ENCODE measurements around the gene TPST1. TPM values are rescaled to one million over a fixed set of nuclear protein-coding genes. Genes with fewer than 3 reads are reported as not detected.

Gene TPST1
- total RNA-seq, 1 experiment from 2014 or later, result 14.9 TPM

- no peaks in the 10 kb centered on the region for H3K9me2 ChIP-seq (ENCODE audit: insufficient read depth)
- no peak overlapping the region for H3K4me2 ChIP-seq
- no peaks in the 10 kb centered on the region for H3K9me3 ChIP-seq (ENCODE audit: insufficient read depth, low read depth)
- ChIA-PET CTCF (no interaction called here), POLR2A (ENCODE audit: unreplicated experiment) (no interaction called here)
- TF ChIP-seq EZH2 (IDR thresholded peaks at IDR 0.05; ENCODE audit: low read depth), result no peak
- TF ChIP-seq CTCF (conservative IDR thresholded peaks at IDR 0.05), result no peak
- no peaks in the 10 kb centered on the region for H3K79me2 ChIP-seq (ENCODE audit: low read depth)
- no peaks in the 10 kb centered on the region for H4K20me1 ChIP-seq (ENCODE audit: insufficient read depth)
- no peak overlapping the region for H3K27ac ChIP-seq
- H3K4me1 ChIP-seq (replicated peaks; ENCODE audit: insufficient read depth), result no peaks in the 10 kb centered on the region
- no peak for DNase-seq
- H2AFZ ChIP-seq, result no peak overlapping the region
- no peaks in the 10 kb centered on the region for H3K27me3 ChIP-seq (ENCODE audit: insufficient read depth, low read depth)
- peaks cover 8% of the 10 kb centered on the region for H3F3A ChIP-seq (ENCODE audit: insufficient read depth, low read depth)
- no peak overlapping the region for H3K4me3 ChIP-seq
- BruUV-seq (replicated peaks), result no TSS peak
- intact Hi-C loops (cut with micrococcal nuclease; ENCODE audit: unreplicated experiment), result no loop called here
- H3K36me3 ChIP-seq (ENCODE audit: low read depth), result no peaks in the 10 kb centered on the region
Observed at GRCh38 chr7:66162622-66163021, 42.5 kb upstream of the TPST1 start.

- Histone ChIP-seq H3K4me3 (no peak overlapping the region), H2AFZ (no peak overlapping the region), H3K9me2 (ENCODE audit: insufficient read depth) (no peaks in the 10 kb centered on the region), H3K27ac (no peak overlapping the region), H4K20me1 (ENCODE audit: insufficient read depth) (no peaks in the 10 kb centered on the region), H3F3A (ENCODE audit: insufficient read depth, low read depth) (peaks cover 13% of the 10 kb centered on the region), H3K36me3 (ENCODE audit: low read depth) (no peaks in the 10 kb centered on the region), H3K4me2 (no peak overlapping the region), H3K4me1 (replicated peaks; ENCODE audit: insufficient read depth) (no peaks in the 10 kb centered on the region; the same call in 1 of the 2 replicates), H3K79me2 (ENCODE audit: low read depth) (no peaks in the 10 kb centered on the region), H3K9me3 (ENCODE audit: insufficient read depth, low read depth) (no peaks in the 10 kb centered on the region), H3K27me3 (ENCODE audit: insufficient read depth, low read depth) (no peaks in the 10 kb centered on the region)
- intact Hi-C loops (cut with micrococcal nuclease; ENCODE audit: unreplicated experiment), result no loop called here
- ChIA-PET CTCF (no interaction called here), POLR2A (ENCODE audit: unreplicated experiment) (no interaction called here)
- TF ChIP-seq CTCF (conservative IDR thresholded peaks at IDR 0.05) (no peak), EZH2 (IDR thresholded peaks at IDR 0.05; ENCODE audit: low read depth) (no peak)
- no TSS peak for BruUV-seq (replicated peaks)
- DNase-seq, result no peak
Observed at GRCh38 chr7:66163186-66163610, 41.9 kb upstream of the TPST1 start.

DNA sequence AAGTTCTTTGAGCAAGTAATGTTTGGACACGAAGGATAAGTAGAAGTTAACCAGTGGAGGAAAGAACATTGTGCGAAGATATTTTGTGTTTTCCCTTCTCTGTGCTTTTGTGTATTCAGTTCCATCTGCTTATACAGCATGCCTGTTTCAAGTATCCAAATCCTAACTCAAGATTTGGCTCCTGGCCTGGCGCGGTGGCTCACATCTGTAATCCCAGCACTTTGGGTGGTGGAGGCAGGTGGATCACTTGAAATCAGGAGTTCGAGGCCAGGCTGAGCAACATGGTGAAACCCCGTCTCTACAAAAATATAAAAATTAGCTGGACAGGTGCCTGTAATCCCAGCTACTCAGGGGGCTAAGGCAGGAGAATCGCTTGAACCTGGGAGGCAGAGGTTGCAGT lies 40.8 kb upstream of the TPST1 start:
- H4K20me1 ChIP-seq (ENCODE audit: insufficient read depth), result no peaks in the 10 kb centered on the region

More for the DNA sequence above, 40.8 kb upstream of the TPST1 start:
- no peaks in the 10 kb centered on the region for H3K9me3 ChIP-seq (ENCODE audit: insufficient read depth, low read depth)
- CTCF ChIA-PET, result no interaction called here
- no peak overlapping the region for H3K4me2 ChIP-seq
- no peaks in the 10 kb centered on the region for H3K27me3 ChIP-seq (ENCODE audit: insufficient read depth, low read depth)
- no peaks in the 10 kb centered on the region; the same call in 1 of the 2 replicates for H3K4me1 ChIP-seq (replicated peaks; ENCODE audit: insufficient read depth)
- no peak overlapping the region for H3K4me3 ChIP-seq
- intact Hi-C loops (cut with micrococcal nuclease; ENCODE audit: unreplicated experiment), result no loop called here
- no peak overlapping the region for H2AFZ ChIP-seq
- BruUV-seq (replicated peaks), result no TSS peak
- no peaks in the 10 kb centered on the region for H3K36me3 ChIP-seq (ENCODE audit: low read depth)
- POLR2A ChIA-PET (ENCODE audit: unreplicated experiment), result no interaction called here
- H3K27ac ChIP-seq, result no peak overlapping the region
- H3K9me2 ChIP-seq (ENCODE audit: insufficient read depth), result no peaks in the 10 kb centered on the region
- TF ChIP-seq CTCF (conservative IDR thresholded peaks at IDR 0.05), result no peak
- TF ChIP-seq EZH2 (IDR thresholded peaks at IDR 0.05; ENCODE audit: low read depth), result no peak
- H3F3A ChIP-seq (ENCODE audit: insufficient read depth, low read depth), result peaks cover 10% of the 10 kb centered on the region
- H3K79me2 ChIP-seq (ENCODE audit: low read depth), result no peaks in the 10 kb centered on the region
- no peak for DNase-seq

Measured in PC-9 (cell line).